ENCODE results near the gene ANO7. TPM values are rescaled to one million over a fixed set of nuclear protein-coding genes. Genes with fewer than 3 reads are reported as not detected.

ANO7 gene
- under 1 TPM; 0.33 to 0.34 TPM for total RNA-seq

GRCh38 chr2:241188361-241189092 is at the start of gene ANO7:
ANO7 (plus strand) TSS chr2:241188677; CDS start chr2:241190064, 1,387 bp downstream.

GRCh38 chr2:241148891-241149674 is 39.4 kb upstream of the ANO7 start, which contains the start of gene PASK:
PASK (minus strand) TSS chr2:241149472; CDS start chr2:241143032, 6,440 bp downstream.

GRCh38 chr2:241149925-241150659 is 38.4 kb upstream of the ANO7 start, which contains the start of gene PPP1R7:
PPP1R7 (plus strand) TSS chr2:241150467; CDS start chr2:241150496, 29 bp downstream.

Other genes with a start within 250 kb of the ANO7 start
- gene SNED1, start 190.1 kb upstream of the ANO7 start, total RNA-seq = 1 to 10 TPM; 4.8 to 6.7 TPM
- 10 to 100 TPM; 19.3 to 22.0 TPM for gene MTERF4, start 86.4 kb upstream of the ANO7 start, total RNA-seq
- gene PASK, start 39.2 kb upstream of the ANO7 start, total RNA-seq = 10 to 100 TPM in 1 of 2 donors, 1 to 10 TPM in 1; 7.2 to 11.0 TPM
- gene PPP1R7, start 38.2 kb upstream of the ANO7 start, total RNA-seq = 10 to 100 TPM; 40.0 to 40.6 TPM
- gene HDLBP, start 127.0 kb downstream of the ANO7 start, total RNA-seq = 100 to 1,000 TPM; 369 to 530 TPM
- 100 to 1,000 TPM; 231 to 264 TPM for gene SEPTIN2, start 127.2 kb downstream of the ANO7 start, total RNA-seq
- 100 to 1,000 TPM; 216 to 323 TPM for gene FARP2, start 167.6 kb downstream of the ANO7 start, total RNA-seq